HFFc6 (cell line): ENCODE data around the gene CD1D. TPM values are rescaled to one million over a fixed set of nuclear protein-coding genes. Genes with fewer than 3 reads are reported as not detected.
A peak's percentile ranks its signal among the peaks of the same experiment; 100 is the strongest.

Source experiments
- DNase-seq: peaks from one replicate; pipeline ENCODE4 v3.0.0-alpha.2; 2018
- H3K27ac Mint-ChIP-seq: 2 replicates; pipeline ENCODE4 v1.8.0; 2020; ENCODE audit warnings: mild to moderate bottlenecking, mixed read lengths
- H3K27me3 Mint-ChIP-seq: 2 replicates; pipeline ENCODE4 v1.8.0; 2021; ENCODE audit warnings: mild to moderate bottlenecking, moderate library complexity, mixed read lengths; ENCODE audit not compliant: insufficient read depth
- H3K36me3 Mint-ChIP-seq: 2 replicates; pipeline ENCODE4 v1.8.0; 2021; ENCODE audit warnings: low read depth, mixed read lengths
- H3K4me1 Mint-ChIP-seq: 2 replicates; pipeline ENCODE4 v1.8.0; 2020; ENCODE audit warnings: low read depth, mixed read lengths
- H3K4me3 Mint-ChIP-seq: 2 replicates; pipeline ENCODE4 v1.8.0; 2020; ENCODE audit warnings: mild to moderate bottlenecking, moderate library complexity, mixed read lengths
- H3K9me3 Mint-ChIP-seq: 2 replicates; pipeline ENCODE4 v1.8.0; 2020; ENCODE audit warnings: mild to moderate bottlenecking, mixed read lengths
- total RNA-seq, 6 experiments: library from RNA; stranded (reverse); fragmentation: NEBNext Ultra II Directional; extraction: Animal tissue kit (Norgen Biotek cat#: 25700); gene quantifications; 2 replicates in 1 of 6; 3 replicates in 5 of 6; pipeline ENCODE4 v1.2.3, GENCODE V29; 2021
- TF ChIP-seq, protein P1 (sequence below): fragments of 200-600 bp; sonication (generic); IDR thresholded peaks from 2 replicates; pipeline ENCODE4 v1.5.0; 2021; ENCODE audit warnings: antibody characterized with exemption, mild to moderate bottlenecking

CD1D gene
- total RNA-seq, 6 experiments from 2014 or later: not detected

DNA sequence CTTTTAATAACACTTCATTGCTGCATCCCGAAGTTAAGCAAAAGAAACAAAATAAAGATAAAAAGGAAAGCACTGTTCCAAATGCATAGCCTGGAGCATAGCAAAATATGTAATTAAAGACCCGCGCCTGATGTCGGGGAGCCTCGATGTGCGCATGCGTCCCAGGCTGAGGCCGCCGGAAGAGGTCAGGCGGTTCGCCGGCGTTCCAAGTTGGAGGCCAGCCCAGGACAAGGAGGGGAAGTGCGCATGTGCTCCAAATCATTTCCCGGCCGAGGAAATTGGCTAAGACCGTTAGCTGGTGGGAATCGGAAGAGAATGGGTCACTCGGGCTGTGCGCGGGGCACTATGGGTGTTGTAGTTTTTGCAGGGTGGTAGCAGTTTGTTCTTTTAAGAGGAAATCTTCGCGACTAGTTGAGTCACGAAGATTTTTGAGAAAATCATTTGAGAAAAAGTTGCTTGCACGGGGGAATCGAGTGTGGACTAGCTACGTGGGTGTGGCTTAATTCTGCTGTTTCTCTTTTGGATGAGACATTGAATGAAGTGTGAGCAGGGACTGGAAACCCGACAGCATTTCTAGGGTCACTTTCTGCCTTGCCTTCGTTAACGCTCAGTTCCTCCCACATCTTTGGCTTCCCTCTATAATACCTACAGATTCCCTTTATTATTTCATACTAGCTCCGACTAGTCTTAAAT lies 31.0 kb upstream of the CD1D start:
- peaks cover 9% of the 10 kb centered on the region for H3K27me3 Mint-ChIP-seq
- DNase-seq: peak; percentile 96
- H3K4me1 Mint-ChIP-seq: peaks cover 80% of the 10 kb centered on the region
- H3K36me3 Mint-ChIP-seq: no peaks in the 10 kb centered on the region; the same call in 1 of the 2 replicates
- H3K27ac Mint-ChIP-seq: peak overlapping the region; percentile 35
- TF ChIP-seq, protein P1, sequence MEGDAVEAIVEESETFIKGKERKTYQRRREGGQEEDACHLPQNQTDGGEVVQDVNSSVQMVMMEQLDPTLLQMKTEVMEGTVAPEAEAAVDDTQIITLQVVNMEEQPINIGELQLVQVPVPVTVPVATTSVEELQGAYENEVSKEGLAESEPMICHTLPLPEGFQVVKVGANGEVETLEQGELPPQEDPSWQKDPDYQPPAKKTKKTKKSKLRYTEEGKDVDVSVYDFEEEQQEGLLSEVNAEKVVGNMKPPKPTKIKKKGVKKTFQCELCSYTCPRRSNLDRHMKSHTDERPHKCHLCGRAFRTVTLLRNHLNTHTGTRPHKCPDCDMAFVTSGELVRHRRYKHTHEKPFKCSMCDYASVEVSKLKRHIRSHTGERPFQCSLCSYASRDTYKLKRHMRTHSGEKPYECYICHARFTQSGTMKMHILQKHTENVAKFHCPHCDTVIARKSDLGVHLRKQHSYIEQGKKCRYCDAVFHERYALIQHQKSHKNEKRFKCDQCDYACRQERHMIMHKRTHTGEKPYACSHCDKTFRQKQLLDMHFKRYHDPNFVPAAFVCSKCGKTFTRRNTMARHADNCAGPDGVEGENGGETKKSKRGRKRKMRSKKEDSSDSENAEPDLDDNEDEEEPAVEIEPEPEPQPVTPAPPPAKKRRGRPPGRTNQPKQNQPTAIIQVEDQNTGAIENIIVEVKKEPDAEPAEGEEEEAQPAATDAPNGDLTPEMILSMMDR: no peak
- H3K9me3 Mint-ChIP-seq: no peaks in the 10 kb centered on the region
- peak overlapping the region; percentile 88 for H3K4me3 Mint-ChIP-seq

DNA sequence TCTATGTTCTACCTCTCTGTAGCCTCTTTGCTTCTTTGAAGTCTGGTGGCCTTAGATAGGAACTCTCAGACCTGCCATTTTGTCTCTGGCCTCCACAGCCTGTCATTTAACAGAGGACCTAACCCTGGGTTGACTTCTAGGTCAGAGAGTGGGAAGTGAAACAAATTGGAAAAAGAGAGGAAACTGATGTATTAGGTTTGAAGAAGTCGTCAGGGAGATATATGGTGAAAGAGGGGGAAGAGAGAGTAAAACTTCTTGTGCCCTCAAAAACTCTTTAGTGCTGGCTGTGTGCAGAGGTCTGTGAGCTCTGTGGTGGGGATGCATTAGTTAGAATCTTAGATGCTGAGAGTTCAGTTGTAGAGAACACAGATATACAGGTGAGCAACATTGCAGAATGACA lies 30.2 kb upstream of the CD1D start:
- Mint-ChIP-seq H3K4me1 (peaks cover 74% of the 10 kb centered on the region), H3K27ac (peak overlapping the region; percentile 27; the same call in 1 of the 2 replicates), H3K4me3 (peak overlapping the region; percentile 88), H3K9me3 (no peaks in the 10 kb centered on the region), H3K27me3 (peaks cover 9% of the 10 kb centered on the region), H3K36me3 (no peaks in the 10 kb centered on the region; the same call in 1 of the 2 replicates)
- TF ChIP-seq, protein P1: no peak
- no peak for DNase-seq

DNA sequence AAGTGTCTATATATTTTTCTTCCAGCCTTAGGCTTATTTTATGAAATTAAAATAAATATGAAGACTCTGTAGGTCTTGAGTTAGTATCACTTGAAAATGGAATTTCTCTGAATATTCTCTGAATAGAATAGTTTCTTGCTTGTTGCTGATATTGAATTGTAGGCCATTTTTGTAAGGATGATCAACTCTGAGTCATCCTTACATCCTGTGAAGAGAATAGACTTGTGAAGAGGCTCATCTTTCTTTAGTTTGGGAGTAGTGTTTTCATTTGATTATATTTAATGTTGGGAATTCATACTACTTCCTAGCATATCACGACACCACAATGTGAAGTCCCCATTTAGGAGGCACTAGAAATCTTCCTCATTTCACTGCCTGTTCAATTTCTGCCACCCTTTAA lies 27.5 kb upstream of the CD1D start:
- H3K4me1 Mint-ChIP-seq: peaks cover 50% of the 10 kb centered on the region
- no peaks in the 10 kb centered on the region; the same call in 1 of the 2 replicates for H3K36me3 Mint-ChIP-seq
- H3K27ac Mint-ChIP-seq: no peak overlapping the region
- no peaks in the 10 kb centered on the region for H3K9me3 Mint-ChIP-seq
- H3K27me3 Mint-ChIP-seq: peaks cover 19% of the 10 kb centered on the region
- DNase-seq: no peak
- TF ChIP-seq, protein P1: no peak
- no peak overlapping the region for H3K4me3 Mint-ChIP-seq

DNA sequence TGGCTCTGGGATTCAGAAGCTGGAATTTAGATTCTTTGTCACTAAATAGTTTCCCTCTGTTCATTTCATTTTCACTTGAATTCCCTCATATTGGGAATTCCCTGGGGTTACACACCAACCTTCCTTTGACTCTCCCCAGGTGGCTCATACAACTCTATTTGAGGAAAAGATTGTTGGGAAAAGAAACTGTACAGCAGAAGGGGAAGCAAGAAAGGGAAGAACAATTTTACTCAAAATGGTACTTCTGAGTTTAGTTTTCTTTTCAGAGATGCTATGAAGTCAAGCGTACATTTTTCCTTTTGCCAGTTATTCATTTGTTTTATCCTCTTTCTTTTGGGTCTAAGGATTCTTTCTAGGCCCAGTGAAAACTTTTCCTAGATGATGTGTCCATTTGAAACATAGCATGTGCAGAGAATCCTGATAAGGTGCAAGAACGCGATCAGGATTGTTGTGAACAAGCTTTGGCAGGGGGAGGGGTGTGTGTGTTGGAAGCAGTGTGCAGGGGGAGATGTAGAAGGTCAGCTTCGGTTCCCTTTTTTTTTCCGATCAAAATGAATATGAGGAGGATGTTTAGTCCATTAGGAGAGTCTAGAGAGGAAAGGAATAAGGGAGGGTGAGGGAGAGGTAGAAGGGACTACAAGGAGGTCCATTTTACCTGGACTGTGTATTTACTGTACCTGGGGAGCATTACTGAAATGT lies 26.8 kb upstream of the CD1D start:
- no peaks in the 10 kb centered on the region; the same call in 1 of the 2 replicates for H3K36me3 Mint-ChIP-seq
- no peaks in the 10 kb centered on the region for H3K9me3 Mint-ChIP-seq
- no peak overlapping the region for H3K4me3 Mint-ChIP-seq
- DNase-seq: no peak
- H3K27me3 Mint-ChIP-seq: peaks cover 19% of the 10 kb centered on the region
- H3K4me1 Mint-ChIP-seq: peaks cover 43% of the 10 kb centered on the region
- TF ChIP-seq, protein P1: no peak
- no peak overlapping the region for H3K27ac Mint-ChIP-seq

DNA sequence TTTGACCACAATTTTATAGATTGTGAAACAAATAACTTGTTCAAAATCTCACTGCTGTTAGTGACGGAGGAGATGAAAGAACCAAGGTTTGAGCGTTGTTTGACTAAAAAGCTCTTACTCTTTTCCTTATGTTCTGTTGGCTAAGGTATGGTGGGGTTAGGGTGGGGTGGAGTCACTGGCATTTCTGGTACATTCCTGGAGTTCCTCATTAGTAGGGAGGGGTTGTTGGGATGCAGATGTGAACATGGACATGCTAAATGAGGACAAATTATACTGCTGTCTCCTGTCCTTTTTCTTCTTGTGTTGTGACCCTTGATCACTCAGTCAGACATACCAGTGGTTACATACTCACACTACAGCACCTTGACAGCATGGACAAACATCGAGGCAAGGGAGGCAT lies 26.2 kb upstream of the CD1D start:
- no peak overlapping the region for H3K27ac Mint-ChIP-seq
- H3K27me3 Mint-ChIP-seq: peaks cover 18% of the 10 kb centered on the region
- no peak for DNase-seq
- no peak overlapping the region for H3K4me3 Mint-ChIP-seq
- peaks cover 37% of the 10 kb centered on the region for H3K4me1 Mint-ChIP-seq
- H3K36me3 Mint-ChIP-seq: no peaks in the 10 kb centered on the region; the same call in 1 of the 2 replicates
- H3K9me3 Mint-ChIP-seq: no peaks in the 10 kb centered on the region
- TF ChIP-seq, protein P1: no peak
